Central memory CD8-positive, alpha-beta T cell (primary cell): Measurements from ENCODE around the gene NR2C2.

ENCODE experiments used
- ATAC-seq: fragments of 150-1000 bp; cut with Tn5 transposase; replicated peaks from 2 replicates; pipeline ENCODE4 v1.10.0; 2022; ENCODE audit warnings: mild to moderate bottlenecking, moderate FRiP score, moderate number of reproducible peaks; ENCODE audit not compliant: poor library complexity, severe bottlenecking; ENCODE audit errors: extremely low read depth
- DNase-seq, 2 donors: peaks; one replicate each; pipeline ENCODE4 v3.0.0; 2021; ENCODE audit warnings: low spot score in 2 of 2
- H3K27ac Mint-ChIP-seq: one replicate; pipeline ENCODE4 v1.8.0; 2022; ENCODE audit warnings: low read depth, mild to moderate bottlenecking, moderate library complexity, mixed read lengths
- H3K27me3 Mint-ChIP-seq: one replicate; pipeline ENCODE4 v1.8.0; 2022; ENCODE audit warnings: mixed read lengths
- H3K36me3 Mint-ChIP-seq: one replicate; pipeline ENCODE4 v1.8.0; 2022; ENCODE audit warnings: mild to moderate bottlenecking, moderate library complexity, mixed read lengths; ENCODE audit not compliant: insufficient read depth
- H3K4me1 Mint-ChIP-seq: one replicate; pipeline ENCODE4 v1.8.0; 2022; ENCODE audit warnings: mixed read lengths
- H3K4me3 Mint-ChIP-seq: one replicate; pipeline ENCODE4 v1.8.0; 2022; ENCODE audit warnings: mild to moderate bottlenecking, moderate library complexity, mixed read lengths
- H3K9me3 Mint-ChIP-seq: one replicate; pipeline ENCODE4 v1.8.0; 2022; ENCODE audit warnings: mixed read lengths

The NR2C2 gene

DNA sequence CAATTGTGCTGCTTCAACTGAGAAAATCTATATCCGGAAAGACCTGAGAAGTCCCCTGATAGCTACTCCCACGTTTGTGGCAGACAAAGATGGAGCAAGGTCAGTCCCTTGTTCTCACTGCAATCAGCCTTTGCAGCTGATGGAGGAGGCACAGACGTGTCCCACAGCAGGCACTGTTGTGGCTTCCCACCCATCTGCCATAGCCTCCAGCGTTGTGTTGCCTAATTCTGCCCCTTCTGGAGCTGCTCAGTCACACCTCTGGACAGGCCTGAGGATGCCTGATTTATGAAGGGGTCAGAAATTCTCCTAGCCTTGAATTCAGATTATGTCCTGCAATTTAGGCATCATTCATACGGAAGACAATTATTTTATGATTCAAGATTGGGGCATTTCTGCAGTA lies 75.9 kb downstream of the NR2C2 start:
- H3K4me1 Mint-ChIP-seq = no peaks in the 10 kb centered on the region
- H3K4me3 Mint-ChIP-seq = no peak overlapping the region
- H3K27me3 Mint-ChIP-seq = no peaks in the 10 kb centered on the region
- H3K9me3 Mint-ChIP-seq = no peaks in the 10 kb centered on the region
- no peak for DNase-seq
- peaks cover 44% of the 10 kb centered on the region for H3K36me3 Mint-ChIP-seq
- no peak overlapping the region for H3K27ac Mint-ChIP-seq
- no peak for ATAC-seq

DNA sequence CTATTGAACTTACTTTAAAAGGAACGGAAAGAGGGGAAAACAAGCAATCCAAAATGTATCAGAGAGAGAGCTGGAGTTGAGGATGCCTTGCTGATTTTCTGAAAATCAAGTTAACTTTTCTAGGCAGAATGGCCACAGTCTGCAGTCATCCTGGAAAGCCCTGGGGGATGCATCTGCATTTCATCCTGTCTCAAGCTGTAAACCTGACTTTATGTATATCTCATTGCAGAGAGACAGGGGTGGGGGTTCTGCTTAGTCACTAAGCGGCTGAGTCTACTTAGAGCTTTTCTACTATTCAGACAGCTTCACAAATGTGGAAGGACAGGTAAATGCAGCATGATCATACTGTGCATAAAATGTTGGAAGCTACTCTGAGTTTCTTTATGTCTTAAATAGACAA lies 76.3 kb downstream of the NR2C2 start:
- Mint-ChIP-seq H3K4me3 (no peak overlapping the region), H3K4me1 (no peaks in the 10 kb centered on the region), H3K27me3 (no peaks in the 10 kb centered on the region), H3K9me3 (no peaks in the 10 kb centered on the region), H3K36me3 (peaks cover 44% of the 10 kb centered on the region), H3K27ac (no peak overlapping the region)
- DNase-seq = no peak
- ATAC-seq = no peak

DNA sequence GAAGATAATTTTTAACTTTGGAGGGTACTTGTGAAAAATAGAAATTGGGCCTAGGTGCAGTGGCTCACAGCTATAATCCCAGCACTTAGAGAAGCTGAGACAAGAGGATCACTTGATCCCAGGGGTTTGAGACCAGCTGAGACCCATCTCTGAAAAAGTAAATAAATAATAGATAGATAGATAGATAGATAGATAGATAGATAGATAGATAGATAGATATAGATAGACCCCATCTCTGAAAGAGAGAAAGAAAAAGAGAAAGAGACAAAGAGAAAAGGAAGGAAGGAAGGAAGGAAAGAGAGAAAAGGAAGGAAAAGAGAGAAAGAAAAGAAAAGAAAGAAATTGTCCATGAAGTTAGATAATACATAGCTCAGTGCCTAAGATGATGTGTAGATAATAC lies 82.2 kb downstream of the NR2C2 start:
- Mint-ChIP-seq H3K27me3 (no peaks in the 10 kb centered on the region), H3K4me1 (no peaks in the 10 kb centered on the region), H3K9me3 (no peaks in the 10 kb centered on the region), H3K4me3 (no peak overlapping the region), H3K27ac (peak overlapping the region; percentile 61), H3K36me3 (peaks cover 47% of the 10 kb centered on the region)
- no peak for DNase-seq
- no peak for ATAC-seq

DNA sequence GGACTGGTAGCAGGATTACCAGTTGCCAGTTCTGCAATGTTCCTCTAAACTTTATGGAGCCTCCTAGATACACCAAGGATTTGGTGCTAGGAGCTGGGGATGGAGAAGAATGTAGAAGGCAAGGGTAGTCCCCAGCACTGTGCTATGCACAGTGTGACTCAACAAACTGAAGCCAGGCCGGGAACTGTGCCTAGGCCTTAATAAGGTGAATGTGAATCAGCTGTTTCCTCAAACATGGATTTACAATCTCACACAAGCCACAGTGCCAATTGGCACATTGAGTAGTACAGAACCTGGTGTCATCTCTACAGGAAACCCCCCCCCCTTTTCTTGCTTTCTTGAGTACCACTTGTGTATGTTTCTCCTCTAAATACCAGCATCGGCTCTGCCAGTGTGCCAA lies 85.3 kb downstream of the NR2C2 start:
- Mint-ChIP-seq H3K4me3 (no peak overlapping the region), H3K27ac (peak overlapping the region; percentile 63), H3K27me3 (no peaks in the 10 kb centered on the region), H3K36me3 (peaks cover 63% of the 10 kb centered on the region), H3K9me3 (no peaks in the 10 kb centered on the region), H3K4me1 (no peaks in the 10 kb centered on the region)
- DNase-seq = no peak
- ATAC-seq = no peak

DNA sequence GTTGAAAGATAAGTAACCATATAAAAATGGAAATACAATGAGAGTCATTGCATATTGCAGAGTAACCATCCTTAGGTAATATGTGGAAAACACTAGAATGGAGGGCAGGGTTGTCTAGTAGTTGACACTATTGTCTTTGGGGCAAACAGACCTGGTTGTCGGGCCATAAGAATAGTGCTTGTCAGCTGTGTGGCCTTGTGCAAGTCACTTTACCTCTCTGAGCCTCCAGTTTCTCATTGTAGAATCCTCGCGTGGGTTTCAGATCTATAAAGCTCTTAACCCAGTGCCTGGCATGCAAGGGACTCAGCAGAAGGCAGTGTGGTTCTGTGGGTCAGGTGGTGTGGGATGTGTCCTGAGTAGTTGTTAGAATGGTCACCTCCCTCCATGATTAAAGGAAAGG lies 85.7 kb downstream of the NR2C2 start:
- ATAC-seq (no peak), DNase-seq (no peak)
- Mint-ChIP-seq H3K36me3 (peaks cover 65% of the 10 kb centered on the region), H3K9me3 (no peaks in the 10 kb centered on the region), H3K27me3 (no peaks in the 10 kb centered on the region), H3K4me3 (no peak overlapping the region), H3K4me1 (no peaks in the 10 kb centered on the region), H3K27ac (peak overlapping the region; percentile 63)

DNA sequence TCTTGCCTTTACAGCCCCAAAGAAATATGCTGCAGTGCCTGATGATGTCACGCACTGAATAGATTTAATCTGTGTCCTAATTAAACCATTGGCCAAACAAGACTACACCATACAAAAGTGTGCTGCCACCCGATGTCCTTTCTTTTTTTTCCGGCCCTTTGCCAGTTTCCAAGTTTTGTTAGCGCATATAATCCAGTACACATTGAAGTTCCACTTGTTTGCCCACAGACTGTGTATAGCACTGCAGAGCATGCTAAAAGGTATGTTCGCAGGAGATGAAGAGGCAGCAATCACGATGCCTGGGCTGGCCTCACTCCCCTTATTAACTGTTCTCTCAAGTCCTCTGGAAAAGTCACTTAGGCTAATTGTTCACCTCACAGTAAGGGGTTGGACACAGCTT lies 90.9 kb downstream of the NR2C2 start:
- Mint-ChIP-seq H3K27ac (no peak overlapping the region), H3K9me3 (no peaks in the 10 kb centered on the region), H3K4me3 (no peak overlapping the region), H3K27me3 (no peaks in the 10 kb centered on the region), H3K4me1 (no peaks in the 10 kb centered on the region), H3K36me3 (peaks cover 67% of the 10 kb centered on the region)
- no peak for ATAC-seq
- no peak for DNase-seq

DNA sequence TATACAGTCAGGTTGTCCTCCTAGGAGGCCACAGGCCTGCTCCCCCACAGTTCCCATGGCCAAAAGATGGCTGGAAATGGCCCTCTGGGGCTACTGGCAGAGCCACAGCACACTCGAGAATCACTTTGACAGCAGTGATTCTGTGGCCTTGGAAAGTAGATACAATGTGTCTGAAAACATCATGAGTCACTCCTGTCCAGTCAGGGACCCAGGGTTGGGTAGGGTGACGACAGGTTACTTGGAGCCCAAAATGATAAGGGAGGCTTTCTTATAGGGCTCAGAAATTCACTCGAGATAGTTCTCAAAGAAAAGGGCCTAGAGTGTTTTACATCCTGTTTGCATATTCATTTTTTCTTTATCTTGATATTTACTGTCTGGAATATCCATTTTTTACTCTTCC lies 93.5 kb downstream of the NR2C2 start:
- Mint-ChIP-seq H3K9me3 (no peaks in the 10 kb centered on the region), H3K36me3 (peaks cover 54% of the 10 kb centered on the region), H3K4me3 (no peak overlapping the region), H3K27ac (no peak overlapping the region), H3K27me3 (no peaks in the 10 kb centered on the region), H3K4me1 (peaks cover 3% of the 10 kb centered on the region)
- ATAC-seq = no peak
- DNase-seq = no peak

DNA sequence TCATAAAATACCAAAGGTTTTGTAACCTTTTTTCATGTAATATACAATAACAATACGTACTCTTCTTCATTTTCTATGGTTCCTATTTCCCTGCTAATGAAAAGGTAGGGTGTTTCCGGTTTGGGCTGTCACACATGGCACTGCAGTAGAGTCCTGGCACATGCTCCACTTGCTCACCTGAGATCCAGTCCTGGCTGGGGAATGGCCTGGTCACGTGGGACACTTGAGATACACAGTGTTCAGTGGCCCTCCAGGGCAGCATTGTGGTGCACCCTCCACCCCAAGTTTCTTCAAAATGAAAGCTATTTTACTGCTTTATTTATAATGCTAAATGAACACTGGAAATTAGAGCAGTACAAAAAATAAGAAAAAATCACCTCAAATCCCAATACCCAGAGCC lies 94.6 kb downstream of the NR2C2 start:
- peaks cover 56% of the 10 kb centered on the region for H3K36me3 Mint-ChIP-seq
- peaks cover 7% of the 10 kb centered on the region for H3K4me1 Mint-ChIP-seq
- H3K9me3 Mint-ChIP-seq = no peaks in the 10 kb centered on the region
- DNase-seq (no peak), ATAC-seq (no peak)
- no peaks in the 10 kb centered on the region for H3K27me3 Mint-ChIP-seq
- H3K27ac Mint-ChIP-seq = no peak overlapping the region
- H3K4me3 Mint-ChIP-seq = no peak overlapping the region

DNA sequence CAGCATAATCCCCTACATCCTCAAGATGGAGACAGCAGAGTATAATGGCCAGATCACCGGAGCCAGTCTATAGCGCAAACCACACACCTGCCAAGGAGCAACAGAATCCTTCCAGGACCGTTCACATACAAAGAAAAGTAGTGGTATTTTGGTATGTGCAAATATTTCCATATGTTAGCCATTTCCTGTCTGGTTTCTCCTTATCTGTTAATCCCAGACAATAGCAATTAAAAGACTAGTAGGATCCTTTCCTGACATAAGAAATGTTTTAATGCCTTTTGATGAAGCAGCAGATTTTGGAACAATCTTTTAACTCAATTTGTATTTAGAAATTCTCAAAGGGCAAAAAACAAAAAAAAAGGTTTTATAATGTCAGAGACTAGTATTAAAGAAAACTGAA lies 95.6 kb downstream of the NR2C2 start:
- no peak for DNase-seq
- peaks cover 7% of the 10 kb centered on the region for H3K4me1 Mint-ChIP-seq
- H3K4me3 Mint-ChIP-seq = no peak overlapping the region
- H3K27ac Mint-ChIP-seq = no peak overlapping the region
- no peaks in the 10 kb centered on the region for H3K9me3 Mint-ChIP-seq
- no peak for ATAC-seq
- no peaks in the 10 kb centered on the region for H3K27me3 Mint-ChIP-seq
- peaks cover 50% of the 10 kb centered on the region for H3K36me3 Mint-ChIP-seq

DNA sequence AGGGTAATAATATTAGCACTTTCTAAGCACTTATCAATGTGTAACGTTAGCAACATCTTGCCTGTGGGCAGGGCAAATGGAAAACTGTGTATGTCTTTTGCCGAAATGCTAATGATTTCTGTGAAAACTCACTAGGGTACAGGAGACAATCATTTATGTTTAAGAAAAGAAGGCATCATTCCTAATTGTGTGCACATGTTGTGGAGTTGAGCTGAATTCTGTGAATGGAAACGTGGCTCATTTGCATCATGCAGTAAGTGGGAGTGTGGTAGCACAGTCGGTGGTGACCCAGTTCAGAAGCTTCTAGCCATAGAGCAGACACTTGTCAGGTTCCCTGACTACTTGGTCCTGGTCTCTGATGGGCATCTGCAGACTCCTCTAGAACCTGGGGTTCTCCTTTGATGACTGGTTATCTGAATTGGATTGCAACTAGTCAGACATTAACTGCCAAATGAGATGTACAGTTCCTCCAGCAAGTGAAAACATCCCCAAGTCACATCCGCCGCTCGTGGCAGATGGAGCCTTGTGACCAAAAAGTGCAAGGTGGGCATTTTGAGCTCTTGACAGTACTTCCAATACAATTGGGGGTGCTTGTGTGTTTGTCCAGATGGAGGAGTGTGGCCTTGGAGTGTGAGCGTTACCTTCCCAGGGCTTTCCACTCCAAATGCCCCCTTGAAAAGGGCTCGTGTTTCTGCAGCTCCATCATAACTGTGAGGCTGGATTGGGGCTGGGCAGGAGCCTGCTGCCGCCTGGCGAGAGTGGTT lies 96.2 kb downstream of the NR2C2 start:
- peaks cover 47% of the 10 kb centered on the region for H3K36me3 Mint-ChIP-seq
- no peaks in the 10 kb centered on the region for H3K27me3 Mint-ChIP-seq
- peak overlapping the region; percentile 16 for H3K27ac Mint-ChIP-seq
- no peaks in the 10 kb centered on the region for H3K9me3 Mint-ChIP-seq
- no peak for ATAC-seq
- peaks cover 7% of the 10 kb centered on the region for H3K4me1 Mint-ChIP-seq
- H3K4me3 Mint-ChIP-seq = no peak overlapping the region
- DNase-seq = no peak

DNA sequence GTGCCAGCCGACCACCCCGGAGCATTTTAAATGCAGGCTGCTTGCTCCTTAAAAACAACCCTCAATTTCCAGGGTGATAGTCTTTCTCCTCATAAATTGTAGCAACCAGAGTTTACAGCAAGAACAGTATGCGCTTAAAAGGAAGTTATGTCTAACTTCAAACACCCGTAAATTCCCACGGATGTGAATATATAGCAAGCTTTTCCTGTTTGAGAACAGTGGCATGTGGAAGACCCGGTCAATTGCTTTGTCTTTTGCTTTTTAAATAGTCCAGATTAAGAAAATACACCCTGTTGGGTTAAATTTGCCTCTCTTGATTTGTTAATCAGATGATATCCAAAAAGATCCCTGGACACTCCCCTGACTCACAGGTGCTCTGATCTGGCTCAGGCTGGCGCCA lies 96.9 kb downstream of the NR2C2 start:
- H3K27ac Mint-ChIP-seq = peak overlapping the region; percentile 16
- no peaks in the 10 kb centered on the region for H3K27me3 Mint-ChIP-seq
- ATAC-seq = no peak
- DNase-seq = no peak
- H3K9me3 Mint-ChIP-seq = no peaks in the 10 kb centered on the region
- peaks cover 7% of the 10 kb centered on the region for H3K4me1 Mint-ChIP-seq
- no peak overlapping the region for H3K4me3 Mint-ChIP-seq
- peaks cover 46% of the 10 kb centered on the region for H3K36me3 Mint-ChIP-seq

DNA sequence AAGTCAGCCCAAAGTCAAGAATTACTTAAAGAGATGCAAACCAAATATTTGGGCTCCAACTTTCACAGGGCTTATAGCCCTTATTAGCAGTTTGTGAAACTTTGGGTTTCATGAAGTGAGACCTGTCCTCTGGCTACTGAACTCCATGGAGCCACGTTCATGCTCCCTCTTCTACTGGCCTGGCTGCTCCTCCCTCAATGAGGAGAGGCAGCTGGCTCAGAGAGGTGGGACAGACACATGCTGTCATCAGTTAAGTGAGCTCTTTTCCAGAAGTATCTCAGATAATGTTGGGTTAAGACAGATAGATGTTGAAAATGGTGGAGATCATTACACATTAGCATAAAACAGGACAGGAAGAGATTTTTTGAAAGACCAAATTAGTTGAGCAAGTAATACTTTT lies 98.3 kb downstream of the NR2C2 start:
- no peaks in the 10 kb centered on the region for H3K27me3 Mint-ChIP-seq
- peaks cover 34% of the 10 kb centered on the region for H3K36me3 Mint-ChIP-seq
- H3K27ac Mint-ChIP-seq = no peak overlapping the region
- ATAC-seq = no peak
- no peak for DNase-seq
- no peak overlapping the region for H3K4me3 Mint-ChIP-seq
- H3K9me3 Mint-ChIP-seq = no peaks in the 10 kb centered on the region
- peaks cover 7% of the 10 kb centered on the region for H3K4me1 Mint-ChIP-seq

DNA sequence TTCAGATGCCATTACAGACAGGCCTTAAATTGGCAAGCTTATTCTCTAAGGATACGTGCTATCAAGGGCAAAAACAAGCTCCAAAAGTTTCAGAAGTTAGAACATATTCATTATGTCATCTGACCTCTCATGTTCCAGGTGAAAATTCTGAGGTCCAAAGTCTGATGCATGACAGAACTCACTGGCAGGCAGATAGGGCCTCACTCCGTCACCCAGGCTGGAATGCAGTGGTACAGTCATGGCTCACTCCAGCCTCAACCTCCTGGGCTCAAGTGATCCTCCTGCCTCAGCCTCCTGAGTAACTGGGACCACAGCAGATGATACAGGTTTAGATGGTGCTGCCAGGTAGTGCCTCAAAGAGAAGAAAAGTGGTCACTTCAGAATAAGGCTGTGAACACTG lies 102.2 kb downstream of the NR2C2 start:
- no peak overlapping the region for H3K4me3 Mint-ChIP-seq
- no peak for ATAC-seq
- no peak for DNase-seq
- H3K4me1 Mint-ChIP-seq = peaks cover 22% of the 10 kb centered on the region
- H3K36me3 Mint-ChIP-seq = peaks cover 24% of the 10 kb centered on the region
- H3K9me3 Mint-ChIP-seq = no peaks in the 10 kb centered on the region
- no peak overlapping the region for H3K27ac Mint-ChIP-seq
- H3K27me3 Mint-ChIP-seq = no peaks in the 10 kb centered on the region
